Ramos (cell line): ENCODE results near the gene CCND1.
"Not testable (repeated sequence)": the region's sequence is repeated elsewhere in the genome, so short reads cannot be mapped to it uniquely, and the experiment has no call there.

Source experiments
- in situ Hi-C: fragments of 300-500 bp; cut with MboI; formaldehyde crosslinking; loops from one replicate; pipeline ENCODE4 v1.14.3; 2022; ENCODE audit warnings: low sequenced_read_pairs; ENCODE audit not compliant: unreplicated experiment

Gene CCND1

GRCh38 chr11:69617220-69617619, 23.7 kb upstream of the CCND1 start:
- in situ Hi-C loops, result no loop called here

GRCh38 chr11:69617682-69618081, 23.3 kb upstream of the CCND1 start:
- in situ Hi-C loops, result no loop called here

DNA sequence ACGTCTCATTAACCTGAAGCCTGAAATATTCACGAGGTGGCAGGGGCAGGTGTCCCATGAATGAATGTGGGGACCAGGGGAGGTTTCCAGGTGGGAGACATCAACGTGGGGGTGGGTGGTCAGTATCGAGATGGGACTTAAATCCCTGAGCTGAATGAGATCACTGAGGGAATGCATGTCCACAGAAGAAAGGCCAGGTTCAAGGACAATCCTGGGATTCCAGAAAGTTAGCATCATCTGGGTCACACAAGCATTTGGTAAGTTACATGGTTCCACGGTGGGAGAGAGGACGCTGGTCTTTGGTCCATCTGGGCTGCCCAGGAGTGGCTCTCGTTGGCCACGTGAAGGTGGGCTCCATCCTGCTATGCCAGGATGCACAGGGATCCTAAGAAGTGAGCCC, 22.7 kb upstream of the CCND1 start:
- in situ Hi-C loops, result no loop called here

DNA sequence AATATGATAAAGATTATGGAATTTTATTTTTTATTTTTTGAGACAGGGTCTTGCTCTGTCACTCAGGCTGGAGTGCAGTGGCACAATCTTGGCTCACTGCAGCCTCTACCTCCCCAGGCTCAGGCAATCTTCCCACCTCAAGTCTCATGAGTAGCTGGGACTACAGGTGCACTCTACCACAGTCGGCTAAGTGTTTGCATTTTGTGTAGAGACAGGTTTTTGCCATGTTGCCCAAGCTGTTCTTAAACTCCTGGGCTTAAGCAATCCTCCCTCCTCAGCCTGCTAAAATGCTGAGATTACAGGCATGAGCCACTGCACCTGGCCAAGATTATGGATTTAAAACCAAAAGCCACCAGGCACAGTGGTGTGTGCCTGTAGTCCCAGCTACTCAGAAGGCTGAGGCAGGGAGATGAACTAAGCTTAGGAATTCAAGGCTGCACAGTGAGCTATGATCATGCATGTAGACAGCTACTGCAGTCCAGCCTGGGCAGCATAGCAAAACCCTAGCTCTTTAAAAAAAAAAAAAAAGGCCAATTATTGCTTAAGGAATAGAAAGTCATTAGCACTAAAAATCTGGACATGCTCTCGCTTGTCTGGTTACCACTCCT, 20.2 kb upstream of the CCND1 start:
- in situ Hi-C loops, result no loop called here

DNA sequence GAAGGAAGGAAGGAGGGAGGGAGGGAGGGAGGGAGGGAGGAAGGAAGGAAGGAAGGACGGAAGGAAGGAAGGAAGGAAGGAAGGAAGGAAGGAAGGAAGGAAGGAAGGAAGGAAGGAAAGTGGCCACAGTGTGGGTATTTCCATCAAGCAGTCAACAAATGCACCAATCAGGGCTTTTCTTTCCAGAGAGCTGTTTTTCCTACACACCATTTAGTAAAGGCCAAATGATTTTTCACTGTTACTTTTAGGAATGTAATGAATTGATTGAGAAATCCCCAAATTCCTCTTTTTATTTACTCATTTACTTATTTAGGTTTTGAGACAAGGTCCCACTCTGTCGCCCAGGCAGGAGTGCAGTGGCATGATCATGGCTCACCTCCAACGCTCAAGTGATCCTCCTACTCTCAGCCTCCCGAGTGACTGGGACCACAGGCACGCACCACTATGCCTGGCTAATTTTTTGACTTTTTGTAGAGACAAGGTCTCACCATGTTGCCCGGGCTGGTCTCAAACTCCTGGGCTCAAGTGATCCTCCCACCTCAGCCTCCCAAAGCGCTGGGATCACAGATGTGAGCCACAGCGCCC, 18.8 kb upstream of the CCND1 start:
- in situ Hi-C loops, result not testable (repeated sequence)

- in situ Hi-C loops, result no loop called here
Observed at GRCh38 chr11:69624293-69624692, 16.7 kb upstream of the CCND1 start.

- in situ Hi-C loops, result no loop called here
Observed at GRCh38 chr11:69625476-69625875, 15.5 kb upstream of the CCND1 start.

- in situ Hi-C loops, result no loop called here
Observed at GRCh38 chr11:69627551-69627950, 13.4 kb upstream of the CCND1 start.

DNA sequence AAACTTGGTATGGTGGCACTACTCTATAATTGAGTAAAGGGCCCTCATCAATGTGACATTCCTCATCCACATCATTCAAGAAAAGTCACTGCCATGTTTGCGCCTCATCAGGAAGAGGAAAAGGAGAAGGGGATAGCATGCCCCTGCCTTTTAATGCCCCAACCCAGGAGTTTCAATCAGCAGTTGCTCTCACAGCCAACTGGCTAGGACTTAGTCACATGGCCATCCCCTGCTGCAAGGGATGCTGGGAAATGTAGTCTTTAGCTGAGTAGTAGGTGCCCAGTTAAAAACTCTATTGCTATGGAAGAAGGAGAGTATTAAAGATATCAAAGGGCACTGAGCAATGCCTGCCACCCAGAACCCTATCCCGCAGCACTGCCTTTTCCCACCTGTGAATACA, 10.9 kb upstream of the CCND1 start:
- in situ Hi-C loops, result no loop called here

GRCh38 chr11:69630424-69630823, 10.5 kb upstream of the CCND1 start:
- in situ Hi-C loops, result no loop called here

GRCh38 chr11:69632900-69633299, 8.1 kb upstream of the CCND1 start:
- in situ Hi-C loops, result no loop called here

DNA sequence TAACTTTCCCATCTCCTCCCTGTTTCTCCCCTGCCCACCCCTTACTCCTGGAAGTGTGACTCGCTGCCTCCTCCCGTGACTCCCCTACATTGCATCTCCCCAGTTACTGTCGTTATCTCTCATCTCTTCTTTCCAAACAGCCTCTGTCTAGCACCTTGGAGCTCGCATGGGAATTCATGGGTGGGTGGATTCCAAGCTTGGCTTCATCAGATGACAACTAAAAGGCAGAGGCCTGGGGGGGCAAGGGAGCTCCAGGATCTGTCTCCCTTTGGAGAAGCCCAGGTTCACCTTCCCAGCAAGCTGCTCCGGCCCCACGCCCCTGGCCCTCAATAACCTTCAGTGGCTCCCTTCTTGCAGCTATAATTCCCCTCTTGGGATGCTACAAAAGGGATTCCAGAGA, 6.9 kb upstream of the CCND1 start:
- in situ Hi-C loops, result no loop called here

GRCh38 chr11:69634590-69634989, 6.4 kb upstream of the CCND1 start:
- in situ Hi-C loops, result no loop called here

GRCh38 chr11:69635195-69635594, 5.8 kb upstream of the CCND1 start:
- in situ Hi-C loops, result no loop called here

DNA sequence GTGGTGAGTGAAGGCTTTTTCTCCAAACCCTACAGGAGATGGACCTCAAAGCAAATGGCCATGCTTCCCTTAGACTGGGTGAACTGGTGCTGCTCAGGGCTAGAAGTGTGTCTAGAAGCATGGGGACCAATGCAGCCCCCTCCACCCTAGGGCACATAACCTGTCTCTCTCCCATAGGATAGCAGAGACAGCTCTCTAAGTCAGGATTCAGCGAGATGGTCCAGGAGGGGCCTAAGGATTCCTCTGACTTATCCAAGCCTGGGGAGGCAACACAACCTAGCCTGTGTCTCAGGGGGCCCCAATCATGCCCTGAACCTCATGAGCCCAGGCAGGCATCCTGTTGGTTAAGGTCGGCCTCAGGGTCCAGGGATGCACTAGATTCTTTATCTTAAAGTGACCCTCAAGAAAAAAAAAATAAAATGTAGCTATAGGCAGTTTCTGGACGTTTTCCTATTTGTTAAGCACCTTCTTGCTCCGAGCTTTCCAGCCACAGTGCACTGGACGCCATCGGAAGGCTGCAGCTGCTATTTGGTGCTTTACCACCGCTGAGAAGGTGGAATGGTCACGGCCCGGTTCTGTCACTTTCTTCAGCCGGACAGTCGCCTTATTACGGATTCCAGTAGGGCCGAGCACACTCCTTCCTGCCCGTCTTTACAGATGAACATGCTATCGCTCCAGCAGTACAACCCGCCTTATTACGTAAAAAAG, 5.0 kb upstream of the CCND1 start:
- in situ Hi-C loops, result no loop called here

- in situ Hi-C loops, result no loop called here
Observed at GRCh38 chr11:69636512-69637197, 4.3 kb upstream of the CCND1 start.

DNA sequence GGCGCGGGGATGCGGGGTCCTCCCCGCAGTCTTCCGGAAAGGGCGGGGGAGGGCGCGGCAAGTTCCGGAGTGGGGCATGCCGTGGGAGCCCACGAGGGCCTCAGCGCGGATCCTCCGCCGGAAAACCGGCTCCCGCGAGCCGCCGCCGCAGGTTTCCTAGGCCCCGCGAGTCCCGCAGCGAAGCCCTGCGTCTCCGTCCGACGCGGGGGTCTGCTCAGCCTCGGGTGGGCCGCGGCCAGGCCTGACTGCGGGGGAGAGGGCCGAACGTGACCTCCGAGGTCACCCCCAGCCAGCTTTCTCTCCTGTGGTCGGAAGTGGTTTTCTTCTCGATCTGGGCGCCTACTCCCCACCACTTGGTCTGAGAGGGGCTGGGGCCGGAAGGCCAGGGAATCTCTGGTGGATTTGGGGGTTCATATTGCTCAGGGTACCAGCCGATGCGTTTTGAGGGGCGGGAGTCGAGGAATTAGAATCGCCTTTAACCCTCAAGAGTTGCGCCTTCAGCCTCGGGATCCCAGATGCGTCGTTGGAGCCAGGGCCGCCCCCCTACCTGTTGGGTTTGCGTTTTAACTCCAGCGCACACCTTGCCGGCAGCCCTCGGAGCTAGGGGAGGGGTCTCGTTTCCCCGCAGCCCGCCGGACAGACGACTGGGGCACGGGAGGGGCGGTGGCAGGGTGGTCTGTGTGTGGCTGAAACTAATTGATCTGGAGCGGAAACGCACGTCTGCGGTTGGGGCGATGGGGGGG, 3.6 kb upstream of the CCND1 start:
- in situ Hi-C loops, result no loop called here

DNA sequence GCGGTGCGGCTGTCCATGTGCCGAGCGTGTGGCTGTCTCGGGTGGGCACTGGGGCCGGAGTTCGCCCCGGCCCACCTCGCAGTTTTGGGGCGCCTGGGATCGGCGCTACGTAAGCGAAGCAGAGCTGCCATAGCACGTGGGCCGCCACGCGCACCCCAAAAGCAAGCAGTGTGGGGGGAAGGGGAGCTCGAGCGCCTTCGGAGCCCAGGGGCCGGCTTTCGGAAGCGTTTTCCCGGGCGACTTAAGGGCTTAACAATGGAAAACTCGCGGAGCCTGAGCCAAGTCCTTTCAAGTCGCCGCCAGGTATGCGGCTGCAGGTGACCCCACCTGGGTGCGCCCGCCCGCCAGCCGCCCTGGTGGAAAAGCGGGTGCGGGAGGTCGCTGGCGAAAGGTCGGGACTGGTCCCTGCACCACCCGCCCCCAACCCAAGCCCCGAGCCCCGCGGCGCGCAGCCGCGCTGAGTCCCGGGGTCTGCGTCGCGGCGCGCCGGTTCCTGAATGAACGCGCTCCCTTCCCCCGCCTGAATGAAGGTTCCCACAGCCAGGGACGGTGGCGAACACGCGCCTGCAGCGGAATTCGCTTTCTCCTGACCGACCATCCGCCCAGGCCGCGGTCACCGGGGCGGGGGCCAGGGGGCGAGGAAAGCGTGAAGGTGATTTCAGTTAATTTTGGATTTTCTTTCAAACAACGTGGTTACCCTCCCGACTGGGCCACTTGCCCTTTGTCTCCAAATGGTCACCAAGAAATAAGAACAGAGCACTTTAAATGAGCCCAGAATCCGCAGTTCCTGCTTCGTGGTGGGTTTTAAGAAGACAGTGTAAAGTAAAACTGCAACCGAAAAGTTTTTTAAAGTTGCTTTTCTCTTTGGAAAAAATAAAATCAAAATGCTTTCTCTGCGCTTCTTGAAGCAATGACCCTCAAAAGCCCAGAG, 2.8 kb upstream of the CCND1 start:
- in situ Hi-C loops, result no loop called here

GRCh38 chr11:69638941-69639681, 1.8 kb upstream of the CCND1 start:
- in situ Hi-C loops, result no loop called here
